Stimulated activated CD4-positive, alpha-beta T cell treated with anti-CD3 and anti-CD28 coated beads, Interleukin-1b, Interleukin-23, amount 100 ng/mL, for 24 hours (primary cell): ENCODE data around the gene LDLRAD3.

Experiments used
- DNase-seq, 4 experiments: peaks; one replicate each; pipeline ENCODE4 v3.0.0-alpha.2; 2020; ENCODE audit warnings: low read depth in 4 of 4, low spot score in 1 of 4

LDLRAD3 gene

DNA sequence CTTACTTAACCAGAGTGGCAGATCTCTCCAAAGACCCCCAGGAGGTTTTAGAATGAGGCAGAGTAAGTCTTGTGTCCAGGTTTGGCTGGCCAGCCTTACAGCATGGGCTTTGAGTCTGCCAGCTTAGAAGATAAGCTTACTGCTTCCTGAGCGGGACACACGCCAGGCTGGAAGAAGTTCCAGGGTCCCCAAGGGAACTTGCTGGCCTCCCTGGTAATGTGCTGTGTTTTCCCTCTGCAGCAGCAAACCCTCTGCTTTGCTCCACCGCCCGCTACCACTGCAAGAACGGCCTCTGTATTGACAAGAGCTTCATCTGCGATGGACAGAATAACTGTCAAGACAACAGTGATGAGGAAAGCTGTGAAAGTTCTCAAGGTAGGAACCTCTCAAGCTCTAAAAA, 154.2 kb downstream of the LDLRAD3 start:
- DNase-seq: no peak

DNA sequence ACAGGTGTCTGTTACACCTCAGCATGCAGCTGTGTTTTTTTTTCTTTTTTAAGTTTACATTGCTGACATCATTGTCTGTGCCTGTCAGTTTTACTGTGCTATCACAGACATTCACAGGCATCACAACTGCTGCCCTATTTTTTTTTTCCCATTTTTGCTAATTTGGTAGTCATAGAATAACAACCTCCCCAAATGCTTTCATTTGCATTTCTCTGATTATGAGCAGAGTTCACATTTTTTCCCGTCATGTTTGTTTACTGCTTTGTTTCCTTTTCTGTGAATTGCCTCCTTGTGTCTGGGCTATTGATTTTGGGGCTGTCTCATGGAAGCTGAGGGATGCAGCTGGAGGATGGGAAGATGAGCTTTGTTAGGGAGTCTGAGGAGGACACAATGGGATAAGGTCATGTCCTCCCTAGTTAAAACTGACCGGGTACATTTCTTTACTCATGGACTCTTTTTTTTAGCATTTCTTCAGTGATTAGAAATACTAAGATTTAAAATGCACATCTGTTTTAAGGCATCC, 155.1 kb downstream of the LDLRAD3 start:
- no peak for DNase-seq

GRCh38 chr11:36101466-36101865, 157.6 kb downstream of the LDLRAD3 start:
- DNase-seq: no peak

DNA sequence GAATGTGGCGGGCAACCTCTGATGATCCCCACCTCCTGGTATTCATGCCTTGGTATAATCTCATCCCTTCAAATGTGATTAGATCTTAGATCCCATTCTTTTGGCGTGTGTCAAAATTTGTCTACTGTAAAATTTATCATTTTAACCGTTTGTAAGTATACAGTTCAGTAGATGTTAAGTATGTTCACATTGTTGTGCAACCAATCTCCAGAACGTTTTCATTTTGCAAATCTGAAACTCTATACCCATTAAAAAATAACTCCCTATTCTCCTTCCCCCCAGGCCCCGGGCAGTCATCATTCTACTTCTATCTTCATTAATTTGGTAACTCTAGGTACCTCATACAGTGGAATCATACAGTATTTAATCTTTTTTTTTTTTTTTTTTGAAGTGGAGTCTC, 159.0 kb downstream of the LDLRAD3 start:
- DNase-seq: no peak

- DNase-seq: no peak
Observed at GRCh38 chr11:36103933-36104530, 160.2 kb downstream of the LDLRAD3 start.

GRCh38 chr11:36104660-36104992, 160.8 kb downstream of the LDLRAD3 start:
- DNase-seq: no peak

DNA sequence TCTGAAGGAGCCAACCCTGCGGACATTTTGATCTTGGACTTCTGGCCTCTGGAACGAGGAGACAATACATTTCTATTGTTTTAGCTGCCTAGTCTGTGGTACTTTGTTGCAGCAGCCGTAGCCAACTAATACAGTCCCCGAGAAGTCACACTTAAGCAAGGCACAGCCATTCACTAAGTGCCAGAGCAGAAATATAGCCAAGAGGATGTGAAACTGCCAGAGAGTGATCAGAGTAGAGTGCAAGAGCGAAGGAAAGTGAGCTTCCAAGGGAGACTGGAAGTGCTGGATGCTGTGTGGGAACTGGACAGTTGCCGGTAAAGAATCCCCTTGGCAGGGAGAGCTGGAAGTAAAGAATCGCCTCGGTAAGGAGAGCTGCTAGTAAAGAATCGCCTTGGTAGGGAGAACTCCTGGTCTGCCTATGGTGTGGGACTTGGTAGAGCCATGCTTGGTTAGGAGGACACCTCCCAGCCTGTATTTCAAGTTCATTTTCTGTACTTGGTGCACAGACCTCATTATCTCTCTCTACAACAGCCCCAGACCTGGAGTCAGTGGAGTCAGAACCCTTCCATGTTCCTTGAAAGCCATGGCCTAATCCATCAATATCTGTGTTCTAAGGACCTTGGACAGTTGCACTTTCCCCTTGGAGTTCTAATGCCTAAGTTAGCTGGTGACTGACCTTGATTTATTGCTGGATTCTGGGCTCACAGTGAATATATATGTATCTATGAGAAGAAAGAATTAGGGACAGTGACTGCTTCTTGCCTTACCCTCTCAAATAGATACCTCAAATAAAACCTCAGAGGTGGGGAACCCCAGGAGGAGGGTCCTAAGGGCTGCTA, 162.1 kb downstream of the LDLRAD3 start:
- no peak for DNase-seq

- DNase-seq: no peak
Observed at GRCh38 chr11:36107547-36107946, 163.7 kb downstream of the LDLRAD3 start.

DNA sequence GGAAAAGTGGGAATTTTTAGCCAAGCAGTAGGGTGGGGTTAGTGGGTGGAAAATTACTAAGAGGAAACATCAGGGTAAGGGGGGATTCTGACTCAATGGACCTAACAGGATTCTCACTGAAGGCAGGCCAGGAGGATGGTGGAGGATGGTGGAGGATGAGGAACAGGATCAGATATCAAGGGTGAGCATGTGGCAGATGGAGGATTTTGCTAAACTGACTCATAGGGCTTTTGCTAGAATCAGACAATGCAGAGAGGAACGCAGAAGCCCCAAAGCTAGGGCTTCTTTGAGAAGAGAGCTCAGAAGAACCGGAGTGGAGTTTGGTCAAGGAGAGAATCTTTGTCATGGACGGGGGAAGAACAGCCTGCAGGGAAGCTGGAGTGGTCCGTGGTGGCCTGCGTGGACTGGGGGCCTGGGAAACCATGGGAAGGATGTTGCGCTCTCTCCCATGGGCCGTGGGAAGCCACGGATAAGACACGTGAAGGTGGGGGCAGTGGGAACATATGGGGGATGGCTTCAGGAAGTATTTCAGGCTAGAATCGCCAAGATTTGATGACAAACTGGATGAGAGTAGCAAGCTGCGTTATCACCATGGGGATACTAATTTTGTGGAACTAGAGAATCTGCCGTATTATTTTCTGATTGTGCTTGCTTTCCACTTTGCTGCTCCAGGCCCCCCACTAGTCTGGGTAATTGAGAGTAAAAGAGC, 165.2 kb downstream of the LDLRAD3 start:
- no peak for DNase-seq

GRCh38 chr11:36109590-36109849, 165.7 kb downstream of the LDLRAD3 start:
- DNase-seq: no peak

DNA sequence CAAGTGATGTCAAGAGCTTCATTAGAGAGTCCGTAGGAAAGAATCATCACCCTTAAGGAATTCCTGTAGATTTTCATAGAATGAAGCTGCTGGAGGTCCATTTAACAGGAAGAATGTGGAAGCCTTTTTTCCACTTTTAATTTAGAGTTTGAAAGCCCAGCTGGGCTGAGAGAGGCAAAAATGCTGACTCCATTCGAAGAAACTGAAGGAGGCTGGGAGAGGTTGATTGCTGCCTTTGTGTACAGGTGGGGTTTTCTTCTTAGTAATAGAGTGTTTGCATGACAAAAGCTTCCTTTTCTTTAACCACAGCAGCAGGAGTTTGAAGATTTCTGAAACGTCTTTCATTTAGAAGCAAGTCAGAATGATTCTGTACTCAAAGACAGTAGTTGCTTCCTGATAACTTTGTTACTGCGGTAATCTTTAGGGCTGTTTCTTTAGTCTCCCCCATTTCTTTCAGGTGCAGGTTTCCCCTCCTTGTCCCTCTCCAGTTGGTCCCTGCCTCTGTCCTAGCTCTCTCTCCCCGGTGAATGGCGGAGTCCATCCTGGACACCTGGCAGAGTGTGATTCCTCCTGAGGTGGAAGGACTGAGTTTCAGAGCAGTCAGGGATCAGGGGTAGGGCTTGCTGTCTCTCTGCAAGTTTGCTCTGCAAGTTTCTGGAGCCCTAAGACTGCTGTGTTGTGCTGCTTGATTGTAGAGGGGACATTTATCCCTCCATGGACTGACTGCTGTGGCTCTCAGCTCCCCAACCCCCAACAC, 166.2 kb downstream of the LDLRAD3 start:
- no peak for DNase-seq

DNA sequence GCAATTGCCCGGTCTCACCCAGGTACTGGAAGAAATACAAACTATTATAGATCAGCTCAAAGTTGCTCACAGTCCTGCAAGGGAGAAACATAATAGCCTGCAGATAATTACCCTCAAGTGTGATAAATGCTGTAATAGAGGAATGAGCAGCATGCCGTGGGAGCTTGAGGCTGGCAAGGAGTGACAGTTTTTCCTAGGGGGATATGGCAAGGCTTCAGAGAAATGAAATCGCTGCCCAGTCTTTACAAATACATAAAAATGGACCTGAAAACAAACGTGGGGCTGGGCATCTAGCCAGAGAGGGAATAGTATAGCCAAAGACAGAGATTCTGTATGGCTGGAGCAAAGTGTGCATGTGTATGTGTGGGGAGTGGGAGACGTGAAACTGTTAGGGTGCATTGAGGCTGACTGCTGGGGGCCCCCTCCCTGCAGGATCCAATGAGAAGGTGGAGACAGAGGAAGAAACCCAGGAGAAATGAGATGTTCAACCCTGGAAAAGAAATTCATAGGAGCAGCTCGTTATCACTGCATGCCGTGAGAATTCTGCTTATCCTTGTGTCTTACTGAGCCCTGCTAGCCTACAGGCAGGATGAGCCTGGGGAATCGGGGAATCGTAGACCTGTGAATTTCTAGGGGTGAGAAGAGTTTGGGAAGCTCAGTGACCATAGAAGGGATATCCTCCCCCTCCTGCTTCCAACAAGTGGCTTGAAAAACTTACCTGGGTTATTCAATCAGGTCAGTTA, 167.0 kb downstream of the LDLRAD3 start:
- no peak for DNase-seq

GRCh38 chr11:36114095-36114494, 170.2 kb downstream of the LDLRAD3 start:
- no peak for DNase-seq

DNA sequence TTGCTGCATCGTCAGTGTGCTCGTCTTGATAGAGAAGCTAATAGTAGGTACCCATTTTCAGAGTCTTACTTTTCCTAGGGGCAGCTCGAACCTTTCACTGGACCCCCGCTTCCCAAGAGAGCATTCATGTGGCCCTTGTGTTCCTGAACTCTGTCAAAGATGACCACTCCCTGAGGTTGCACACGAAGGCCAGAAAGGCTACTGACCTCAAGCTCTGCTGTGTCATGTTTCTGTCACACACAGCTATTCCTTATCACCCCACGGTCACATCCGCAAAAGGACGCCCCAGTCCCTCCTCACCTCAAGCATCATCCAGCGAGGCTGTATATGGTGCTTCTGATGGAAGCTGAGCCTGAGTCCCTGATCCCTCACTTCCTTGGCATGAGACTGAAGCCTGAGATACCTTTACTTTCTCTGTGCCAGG, 171.5 kb downstream of the LDLRAD3 start:
- DNase-seq: no peak

DNA sequence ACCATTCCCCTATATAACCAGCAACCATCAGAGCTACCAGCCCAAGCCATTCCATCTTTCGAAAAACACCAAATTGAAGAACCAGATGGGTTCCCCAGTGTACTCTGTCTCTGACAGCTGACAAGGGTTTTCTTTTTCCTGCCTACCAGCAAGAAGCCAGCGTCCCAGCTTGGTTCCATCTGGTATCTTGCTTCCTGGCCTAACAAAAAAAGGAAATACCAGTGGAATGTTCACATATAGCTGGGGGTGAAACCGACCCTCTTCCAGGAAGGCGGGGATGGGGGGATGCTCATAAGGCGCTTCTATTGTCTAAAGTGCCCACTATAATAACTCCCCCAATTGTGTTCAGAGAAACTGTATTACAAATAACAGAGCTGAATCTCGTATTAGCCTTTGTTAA, 172.3 kb downstream of the LDLRAD3 start:
- DNase-seq: no peak

DNA sequence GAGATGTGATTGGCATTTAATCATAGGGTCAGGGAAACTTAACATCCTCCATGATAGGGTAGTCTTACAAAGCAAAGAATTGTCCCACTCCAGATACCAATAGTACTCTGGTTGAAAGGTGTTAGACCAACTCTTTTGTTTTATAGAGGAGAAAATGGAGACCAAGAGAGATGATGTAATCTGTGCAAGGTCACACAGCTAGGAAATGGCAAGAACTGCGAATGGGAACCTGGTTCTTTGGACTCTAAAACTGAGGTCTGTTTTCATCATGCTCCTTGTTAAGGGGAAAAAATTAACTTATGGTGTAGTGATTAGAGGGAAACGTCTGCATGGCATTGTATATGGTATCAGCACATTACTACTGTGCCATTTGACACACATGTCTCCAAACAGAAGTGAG, 174.2 kb downstream of the LDLRAD3 start:
- DNase-seq: no peak

DNA sequence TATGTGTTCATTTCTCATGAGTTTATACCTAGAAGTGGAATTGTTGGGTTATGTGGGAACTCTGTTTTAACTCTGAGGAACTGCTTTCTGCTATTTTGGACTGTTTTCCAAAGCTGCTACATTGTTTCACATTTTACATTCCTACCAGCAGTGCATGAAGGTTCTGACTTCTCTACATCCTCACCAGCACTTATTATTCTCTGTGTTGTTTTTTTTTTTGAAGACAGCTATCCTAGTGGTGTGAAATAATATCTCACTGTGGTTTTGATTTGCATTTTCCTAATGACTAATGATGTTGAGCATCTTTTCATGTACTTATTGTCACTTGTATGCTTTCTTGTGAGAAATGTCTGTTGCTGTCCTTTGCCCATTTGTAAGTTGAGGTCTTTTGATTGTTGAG, 175.4 kb downstream of the LDLRAD3 start:
- DNase-seq: no peak

- no peak for DNase-seq
Observed at GRCh38 chr11:36121054-36121453, 177.2 kb downstream of the LDLRAD3 start.

DNA sequence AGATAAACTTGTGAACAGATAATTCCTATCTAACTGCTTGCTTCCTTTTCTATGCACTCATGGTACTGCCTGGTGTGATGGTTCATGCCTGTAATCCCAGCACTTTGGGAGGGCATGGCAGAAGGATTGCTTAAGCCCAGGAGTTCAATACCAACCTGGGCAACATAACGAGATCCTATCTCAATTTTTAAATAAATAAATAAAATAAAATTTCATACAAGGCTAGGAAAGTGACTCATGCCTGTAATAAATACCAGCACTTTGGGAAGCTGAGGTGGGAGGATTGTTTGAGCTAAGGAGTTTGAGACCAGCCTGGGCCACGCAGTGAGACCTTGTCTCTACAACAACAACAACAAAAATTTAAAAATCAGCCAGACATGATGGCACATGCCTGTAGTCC, 178.8 kb downstream of the LDLRAD3 start:
- no peak for DNase-seq

DNA sequence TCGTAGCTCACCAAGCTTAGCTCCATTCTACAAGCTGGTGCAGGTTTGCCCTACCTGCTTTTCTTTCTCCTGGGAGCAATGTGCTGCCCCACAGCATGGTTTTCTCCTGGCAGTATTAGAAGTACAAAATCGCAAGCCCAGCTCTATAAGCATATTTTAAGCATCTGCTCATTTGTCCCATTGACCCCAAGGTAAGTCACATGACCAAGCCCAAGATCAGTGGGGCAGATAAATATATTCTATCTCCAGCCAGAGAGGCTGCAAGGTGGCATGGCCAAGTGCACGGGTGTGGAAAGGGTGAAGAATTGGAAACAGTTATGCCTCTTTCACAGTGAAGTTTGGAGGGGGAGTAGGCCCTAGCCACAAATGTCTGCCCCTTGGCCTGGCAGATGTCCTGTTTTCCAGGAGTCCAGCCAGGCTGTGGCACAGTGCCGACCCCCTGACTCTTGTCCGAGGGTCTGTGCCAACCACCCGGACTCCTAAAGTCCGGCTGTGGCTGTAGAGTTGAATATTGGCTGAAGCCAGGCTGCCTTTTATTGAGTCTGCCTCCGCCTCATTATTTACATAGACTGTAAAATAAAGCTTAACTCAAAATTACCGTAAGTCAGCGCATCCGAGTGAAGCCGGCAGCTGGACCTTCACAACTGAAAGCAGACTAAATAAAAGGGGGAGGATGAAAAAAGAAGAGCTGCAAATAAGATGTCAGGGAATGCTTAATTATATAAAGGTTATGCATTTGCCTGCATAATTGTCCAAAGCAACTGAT, 179.7 kb downstream of the LDLRAD3 start:
- DNase-seq: no peak
